ENCODE measurements around the gene ARHGEF35.
"Not testable (repeated sequence)": the region's sequence is repeated elsewhere in the genome, so short reads cannot be mapped to it uniquely, and the experiment has no call there.

ARHGEF35 gene

GRCh38 chr7:144195212-144195872 is at the start of gene ARHGEF35:
Gene ARHGEF35 (minus strand): TSS chr7:144195833. CDS start chr7:144188383, 7,450 bp downstream.
- not testable (repeated sequence) for DNase-seq

- not testable (repeated sequence) for DNase-seq
These were observed 49.7 kb upstream of the ARHGEF35 start for GRCh38 chr7:144245372-144245771.

- not testable (repeated sequence) for DNase-seq
These were observed 43.7 kb upstream of the ARHGEF35 start, which contains the start of gene OR2A42 for GRCh38 chr7:144239365-144239764. Gene OR2A42 (minus strand): TSS chr7:144239605. CDS start chr7:144232843, 6,762 bp downstream.

- not testable (repeated sequence) for DNase-seq
These were observed 43.0 kb upstream of the ARHGEF35 start for GRCh38 chr7:144238530-144239082.

- not testable (repeated sequence) for DNase-seq
These were observed 37.4 kb upstream of the ARHGEF35 start for GRCh38 chr7:144233039-144233438.

- not testable (repeated sequence) for DNase-seq
These were observed 35.4 kb upstream of the ARHGEF35 start for GRCh38 chr7:144231027-144231426.

- not testable (repeated sequence) for DNase-seq
These were observed 33.2 kb upstream of the ARHGEF35 start for GRCh38 chr7:144228810-144229209.

- DNase-seq, result not testable (repeated sequence)
These were observed 31.2 kb upstream of the ARHGEF35 start for GRCh38 chr7:144226866-144227265.

- not testable (repeated sequence) for DNase-seq
These were observed 28.0 kb upstream of the ARHGEF35 start for GRCh38 chr7:144223675-144224074.

- DNase-seq, result not testable (repeated sequence)
These were observed 24.9 kb upstream of the ARHGEF35 start for GRCh38 chr7:144220531-144220930.

GRCh38 chr7:144219149-144219548 is 23.5 kb upstream of the ARHGEF35 start:
- DNase-seq, result not testable (repeated sequence)

GRCh38 chr7:144218581-144218980 is 22.9 kb upstream of the ARHGEF35 start:
- not testable (repeated sequence) for DNase-seq

GRCh38 chr7:144217200-144217599 is 21.6 kb upstream of the ARHGEF35 start:
- DNase-seq, result not testable (repeated sequence)

- not testable (repeated sequence) for DNase-seq
These were observed 9.7 kb upstream of the ARHGEF35 start for GRCh38 chr7:144205306-144205705.

- DNase-seq, result not testable (repeated sequence)
These were observed 7.5 kb upstream of the ARHGEF35 start for GRCh38 chr7:144203086-144203485.

- DNase-seq, result not testable (repeated sequence)
These were observed 6.3 kb upstream of the ARHGEF35 start for GRCh38 chr7:144201978-144202377.

- not testable (repeated sequence) for DNase-seq
These were observed 3.3 kb upstream of the ARHGEF35 start for GRCh38 chr7:144198934-144199333.

- not testable (repeated sequence) for DNase-seq
These were observed 1.2 kb downstream of the ARHGEF35 start for GRCh38 chr7:144194453-144194852.

GRCh38 chr7:144193782-144194181 is 1.9 kb downstream of the ARHGEF35 start:
- DNase-seq, result not testable (repeated sequence)

- not testable (repeated sequence) for DNase-seq
These were observed 7.0 kb downstream of the ARHGEF35 start for GRCh38 chr7:144188578-144189171.

- DNase-seq, result not testable (repeated sequence)
These were observed 7.8 kb downstream of the ARHGEF35 start for GRCh38 chr7:144187848-144188247.

GRCh38 chr7:144183166-144183565 is 12.5 kb downstream of the ARHGEF35 start, which contains the start of gene CTAGE4:
Gene CTAGE4 (plus strand): TSS chr7:144183466. CDS start chr7:144183504, 38 bp downstream.
- DNase-seq, result not testable (repeated sequence)

- DNase-seq, result not testable (repeated sequence)
These were observed 16.5 kb downstream of the ARHGEF35 start for GRCh38 chr7:144179165-144179479.
